Right lung (tissue), 5 donors: ENCODE measurements around the gene BOD1. TPM values are rescaled to one million over a fixed set of nuclear protein-coding genes. Genes with fewer than 3 reads are reported as not detected.

Source experiments
- DNase-seq, 2 donors: peaks; one replicate each; pipeline ENCODE4 v3.0.0-alpha.2; 2013
- polyA plus RNA-seq, 5 donors: library from polyadenylated mRNA; unstranded; fragments of 120-200 nt; gene quantifications; one replicate each; pipeline versions ENCODE4 v1.2.1 to v1.2.3, GENCODE V29; 2013; ENCODE audit warnings: inconsistent platforms in 1 of 5, low replicate concordance in 1 of 5; ENCODE audit not compliant: insufficient read length in 5 of 5, insufficient read depth in 1 of 5

Gene BOD1
- polyA plus RNA-seq, 5 donors, result 113 to 161 (median 127) TPM

DNA sequence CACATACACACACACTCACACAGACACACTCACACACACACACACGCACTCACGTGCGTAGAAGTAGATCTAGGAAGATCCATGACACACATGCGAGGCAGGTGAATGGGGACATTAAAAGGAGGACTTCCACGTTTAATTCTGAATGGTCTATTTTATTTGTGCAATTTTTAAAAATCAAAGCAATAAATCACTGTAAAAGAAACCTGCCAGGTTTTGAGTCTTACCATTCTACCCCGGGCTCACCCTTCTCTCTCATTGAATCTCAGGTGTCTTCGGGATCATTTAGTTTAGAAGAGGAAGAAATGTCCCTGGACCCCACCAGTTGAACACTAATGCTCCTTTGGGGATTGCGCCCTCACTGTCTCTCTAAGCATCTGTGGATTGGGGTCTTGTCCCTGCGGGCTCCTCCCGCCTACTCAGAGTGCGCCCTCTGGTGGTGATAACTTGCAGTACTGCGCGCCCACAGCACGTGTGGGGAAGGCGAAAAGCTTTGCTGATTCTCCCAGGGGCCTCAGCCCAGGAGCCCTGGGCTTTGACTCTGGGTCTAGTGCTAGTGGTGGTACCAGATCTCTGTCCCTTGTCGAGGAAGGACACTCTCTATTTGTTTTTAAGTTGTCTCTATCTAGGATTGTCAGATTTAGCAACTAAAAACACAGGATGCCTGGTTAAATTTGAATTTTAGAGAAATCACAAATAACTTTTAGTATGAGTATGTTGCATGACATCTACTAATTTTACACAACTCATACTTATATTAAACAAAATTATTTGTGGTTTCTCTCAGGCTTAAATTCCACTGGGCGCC lies 34.8 kb downstream of the BOD1 start:
- DNase-seq, result no peak

- DNase-seq, result no peak
Observed at GRCh38 chr5:173578947-173579615, 37.4 kb downstream of the BOD1 start.

DNA sequence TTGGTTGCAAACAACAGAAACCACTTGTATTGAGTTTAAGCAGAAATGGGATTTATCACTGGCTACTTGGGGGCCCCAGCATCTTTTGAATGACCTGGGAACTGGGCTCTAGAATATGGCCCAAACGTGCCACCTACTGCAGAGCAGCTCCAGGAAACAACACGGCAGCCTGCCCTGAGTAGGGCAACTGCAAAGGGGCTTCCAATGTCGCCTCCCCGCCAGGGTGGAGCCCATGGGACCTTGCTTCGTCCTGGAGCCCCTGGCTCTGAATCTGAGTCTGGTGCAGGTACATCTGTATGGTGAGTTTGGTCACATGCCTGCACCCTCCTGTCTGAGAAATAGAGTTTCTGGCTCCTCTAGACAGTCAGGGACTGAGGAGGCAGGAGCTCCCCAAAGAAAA lies 38.6 kb downstream of the BOD1 start:
- no peak for DNase-seq

GRCh38 chr5:173577166-173577565 lies 39.3 kb downstream of the BOD1 start:
- no peak for DNase-seq

GRCh38 chr5:173575985-173576384 lies 40.5 kb downstream of the BOD1 start:
- DNase-seq, result no peak

- no peak for DNase-seq
Observed at GRCh38 chr5:173574983-173575382, 41.5 kb downstream of the BOD1 start.

GRCh38 chr5:173573126-173573960 lies 43.1 kb downstream of the BOD1 start:
- DNase-seq, result peak; percentile 60 to 66

DNA sequence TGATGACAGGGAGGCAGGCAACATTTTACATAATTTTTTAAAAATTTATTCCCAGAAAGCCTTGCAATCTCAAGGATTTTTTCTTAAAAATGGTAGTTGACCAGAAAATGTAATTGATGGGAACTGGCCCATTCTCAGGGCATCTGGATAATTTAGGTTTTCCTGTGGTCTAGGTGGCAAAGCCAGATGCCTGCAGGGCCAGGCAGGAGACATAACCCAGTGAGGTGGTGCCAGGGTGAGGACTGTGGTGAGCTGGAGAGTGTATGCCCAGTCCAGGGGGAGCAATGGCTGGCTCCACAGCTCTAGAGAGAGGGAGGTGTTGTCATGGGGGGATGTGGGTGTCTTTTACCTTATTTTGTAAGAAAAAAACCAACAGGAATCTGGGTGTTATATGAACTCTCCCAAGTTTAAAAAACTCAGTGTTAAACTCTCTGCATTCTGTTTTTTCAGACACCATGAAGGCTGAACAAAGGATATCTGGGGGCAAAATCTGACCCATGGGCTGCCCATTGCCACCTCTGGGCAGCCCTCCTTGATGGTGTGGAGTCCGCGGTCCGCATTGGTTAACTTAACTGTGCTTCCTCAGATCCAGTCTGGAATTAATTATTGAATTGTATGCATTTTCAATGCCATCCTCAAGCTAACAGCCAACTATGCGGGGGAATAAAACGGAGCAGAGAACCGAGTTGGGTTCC lies 43.9 kb downstream of the BOD1 start:
- DNase-seq, result no peak

DNA sequence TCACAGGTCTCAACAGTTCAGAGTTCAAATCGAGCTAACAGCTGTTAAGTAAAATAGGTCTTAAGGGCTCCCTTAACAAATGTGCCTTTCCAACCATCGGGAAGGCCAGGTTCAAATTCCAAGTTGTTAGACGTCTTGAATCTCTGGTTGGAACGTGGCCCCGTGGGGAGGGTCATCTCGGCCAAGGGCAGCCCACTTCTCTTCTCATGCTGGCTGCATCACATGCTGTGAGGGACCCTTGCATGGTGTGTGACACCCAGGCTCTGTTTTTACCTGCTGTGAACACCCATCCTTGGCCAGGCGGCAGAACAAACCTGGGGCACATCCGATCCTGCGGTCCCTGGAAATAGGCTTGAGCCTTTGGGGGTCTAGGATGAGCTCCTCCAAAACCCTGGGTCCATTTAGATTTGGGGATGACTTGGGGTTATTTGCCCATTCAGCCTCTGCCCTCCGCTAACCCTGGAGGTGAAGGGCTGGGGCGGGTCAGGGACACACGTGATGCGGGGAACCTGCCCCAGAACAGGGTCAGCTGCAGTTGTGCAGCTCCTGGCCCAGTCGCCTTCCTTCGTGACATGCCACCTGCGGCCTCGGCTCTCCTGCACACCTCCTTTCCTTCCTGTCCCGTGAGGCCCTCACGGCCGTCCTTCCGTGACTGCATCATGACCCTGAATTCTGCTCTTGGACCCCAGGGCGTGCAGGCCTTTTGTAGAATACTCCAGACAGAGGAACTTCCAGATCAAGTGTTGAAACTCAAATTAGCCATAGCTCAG lies 45.9 kb downstream of the BOD1 start:
- no peak for DNase-seq

DNA sequence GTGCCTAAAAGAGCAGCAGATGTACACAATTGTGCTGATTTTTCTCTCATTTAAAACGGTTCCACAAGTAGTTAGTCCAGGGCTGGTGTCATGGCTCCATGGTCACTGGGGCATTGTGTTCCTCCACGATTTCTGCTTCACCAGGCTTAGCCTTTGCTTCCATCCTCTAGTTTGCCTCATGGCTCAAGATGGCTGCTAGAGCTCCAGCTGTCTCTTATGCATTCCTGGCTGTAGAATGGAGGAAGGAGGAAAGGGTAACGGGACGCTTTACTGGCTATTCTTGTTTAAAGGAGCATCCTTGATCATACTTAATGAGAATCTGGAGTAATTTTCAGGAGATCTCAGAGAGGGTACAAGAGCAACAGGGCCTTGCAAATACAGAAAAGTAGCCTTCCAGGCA lies 47.7 kb downstream of the BOD1 start:
- DNase-seq, result no peak

DNA sequence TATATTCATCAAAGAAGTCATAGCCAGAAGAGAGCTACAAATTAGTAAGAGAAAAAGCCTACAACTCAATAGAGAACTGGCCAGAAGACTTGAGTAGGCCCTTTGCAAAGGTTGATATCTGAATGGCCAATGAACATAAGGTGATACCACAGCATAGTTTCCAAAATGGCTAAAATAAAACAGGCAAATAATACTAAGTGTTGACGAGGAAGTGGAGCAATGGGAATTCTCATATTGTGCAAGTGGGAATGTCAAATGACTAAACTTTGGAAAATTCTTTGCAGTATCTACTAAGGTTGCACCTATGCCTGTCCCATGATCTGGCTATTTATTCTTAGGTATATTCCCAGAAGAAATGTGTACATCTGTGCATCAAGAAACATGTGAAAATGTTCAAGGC lies 48.3 kb downstream of the BOD1 start:
- DNase-seq, result no peak

DNA sequence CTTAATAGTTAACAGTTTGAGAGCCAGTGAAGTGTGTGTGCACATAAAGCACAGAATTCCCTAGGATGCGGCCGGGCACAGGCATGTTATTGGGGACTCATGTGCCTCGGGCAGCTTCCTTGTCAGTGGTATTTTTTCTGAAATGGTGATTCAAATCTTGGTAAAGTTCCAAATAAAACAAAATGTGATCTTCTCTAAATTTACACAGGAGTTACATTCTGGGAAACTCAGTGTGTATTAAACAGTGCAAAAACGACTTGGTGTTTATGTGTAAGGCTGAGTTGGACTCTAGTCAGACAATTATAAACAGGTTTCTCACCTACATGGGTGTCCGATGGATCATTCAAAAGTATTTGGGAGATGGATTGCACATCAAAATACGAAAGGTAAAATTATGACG lies 48.9 kb downstream of the BOD1 start:
- no peak for DNase-seq

DNA sequence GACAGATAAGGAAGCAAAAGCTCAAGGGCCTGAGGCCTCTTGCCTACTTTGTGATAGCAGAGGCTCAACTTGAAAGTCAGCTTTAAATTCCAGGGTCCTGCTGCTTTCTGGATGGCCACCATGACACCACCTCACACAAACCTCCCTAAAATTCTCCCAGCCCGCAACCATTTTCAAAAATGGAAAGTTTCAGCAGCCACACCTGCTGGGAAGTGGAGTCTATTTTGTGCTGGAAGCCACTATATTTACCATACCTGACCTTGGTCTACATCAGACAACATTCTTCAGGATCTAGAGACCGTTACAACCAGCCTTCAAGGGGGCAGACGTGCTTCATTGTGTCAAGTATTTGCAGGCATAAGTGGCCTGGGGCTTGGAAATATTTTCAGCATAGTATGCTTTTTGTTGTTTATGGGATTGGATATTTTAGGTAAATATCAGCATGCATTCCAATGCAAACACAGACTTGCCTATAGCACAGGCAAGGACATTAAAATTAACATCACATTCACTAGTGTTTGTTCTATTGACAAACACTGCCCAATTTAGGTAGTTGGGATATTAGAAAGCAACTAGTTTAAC lies 50.9 kb downstream of the BOD1 start:
- no peak for DNase-seq

- DNase-seq, result no peak
Observed at GRCh38 chr5:173564106-173564505, 52.3 kb downstream of the BOD1 start.

- DNase-seq, result no peak
Observed at GRCh38 chr5:173563246-173563645, 53.2 kb downstream of the BOD1 start.

DNA sequence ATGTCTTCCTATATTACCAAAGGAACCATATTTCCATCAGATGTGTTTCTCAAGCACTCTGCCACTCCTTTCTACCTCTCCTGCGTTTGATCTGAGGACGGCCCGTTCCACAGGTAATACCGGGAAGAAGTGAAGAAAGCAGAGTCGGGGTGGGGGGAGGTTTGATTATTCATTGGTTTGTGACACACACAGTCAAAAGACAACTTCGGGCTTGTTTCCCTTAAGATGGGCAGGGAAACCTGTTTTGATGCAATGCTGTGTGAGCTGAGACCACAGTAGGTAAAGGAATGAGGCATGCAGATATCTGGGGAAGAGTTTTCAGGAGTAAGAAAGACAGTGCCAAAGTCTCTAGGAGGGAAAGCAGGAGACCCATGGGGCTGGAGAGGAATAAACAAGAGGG lies 54.0 kb downstream of the BOD1 start:
- no peak for DNase-seq
